OCI-LY7 (cell line): ENCODE measurements around the gene CELF4. TPM values are rescaled to one million over a fixed set of nuclear protein-coding genes. Genes with fewer than 3 reads are reported as not detected.

Source experiments
- BruUV-seq: library from RNA; stranded (reverse); fragments of 400-500 nt; replicated peaks from 2 replicates; lab custom pipeline; 2021; lab: Mats Ljungman, UMichigan
- CTCF ChIA-PET: fragments of 300-600 bp; sonication (Branson Sonifier 250); formaldehyde crosslinking; loops from one replicate; lab custom pipeline; 2022; ENCODE audit warnings: antibody characterized with exemption; ENCODE audit not compliant: unreplicated experiment; lab: Charles Lee
- POLR2A ChIA-PET: fragments of 300-600 bp; sonication (Branson Sonifier 250); formaldehyde crosslinking; loops from one replicate; lab custom pipeline; 2022; ENCODE audit warnings: antibody characterized with exemption; lab: Charles Lee
- DNase-seq: peaks from one replicate; pipeline ENCODE4 v3.0.0-alpha.2; 2015; ENCODE audit warnings: low spot score
- H2AFZ ChIP-seq: fragments of 200-600 bp; sonication (generic), shearing (Covaris generic); 2 replicates; pipeline ENCODE4 v1.6.1; 2014; ENCODE audit warnings: mild to moderate bottlenecking, antibody characterized with exemption, low read length, moderate library complexity
- H3K27ac ChIP-seq: fragments of 200-600 bp; sonication (generic); 2 replicates; pipeline ENCODE4 v1.5.1; 2014; ENCODE audit warnings: mixed run types, low read depth, mild to moderate bottlenecking, moderate library complexity, low read length, inconsistent platforms; ENCODE audit not compliant: poor library complexity, severe bottlenecking
- H3K36me3 ChIP-seq: fragments of 200-600 bp; sonication (generic); 2 replicates; pipeline ENCODE4 v1.6.1; 2014; ENCODE audit warnings: mild to moderate bottlenecking, antibody characterized with exemption, low read length, moderate library complexity, mixed read lengths; ENCODE audit not compliant: insufficient read depth
- H3K4me1 ChIP-seq: fragments of 200-600 bp; sonication (generic); 2 replicates; pipeline ENCODE4 v1.5.1; 2014; ENCODE audit warnings: mild to moderate bottlenecking, low read length; ENCODE audit not compliant: insufficient read depth, poor library complexity, severe bottlenecking
- H3K4me2 ChIP-seq: fragments of 200-600 bp; sonication (generic); 2 replicates; pipeline ENCODE4 v1.6.1; 2014; ENCODE audit warnings: mild to moderate bottlenecking, low read length
- H3K4me3 ChIP-seq: fragments of 200-600 bp; sonication (generic); 2 replicates; pipeline ENCODE4 v1.5.1; 2014; ENCODE audit warnings: mild to moderate bottlenecking, low read depth, low read length; ENCODE audit not compliant: poor library complexity, severe bottlenecking
- H3K79me2 ChIP-seq: fragments of 200-600 bp; sonication (generic); 2 replicates; pipeline ENCODE4 v1.6.1; 2016; ENCODE audit warnings: low read depth, mild to moderate bottlenecking, low read length, moderate library complexity, mixed read lengths; ENCODE audit not compliant: insufficient read depth
- H3K9me2 ChIP-seq: fragments of 200-600 bp; sonication (generic); 2 replicates; pipeline ENCODE4 v1.6.1; 2016; ENCODE audit warnings: mild to moderate bottlenecking, low read length, mixed read lengths; ENCODE audit not compliant: insufficient read depth
- H3K9me3 ChIP-seq: fragments of 200-600 bp; sonication (generic); 2 replicates; pipeline ENCODE4 v1.6.1; 2014; ENCODE audit warnings: mild to moderate bottlenecking, mixed run types, low read length, mixed read lengths
- H4K20me1 ChIP-seq: fragments of 200-600 bp; sonication (generic); 2 replicates; pipeline ENCODE4 v1.6.1; 2014; ENCODE audit warnings: mild to moderate bottlenecking, antibody characterized with exemption, low read length, moderate library complexity, mixed read lengths; ENCODE audit not compliant: insufficient read depth
- CTCF ChIP-seq: fragments of 200-600 bp; sonication (generic); conservative IDR thresholded peaks from 2 replicates; pipeline ENCODE4 v1.5.1; 2014; ENCODE audit warnings: mild to moderate bottlenecking, antibody characterized with exemption, low read length, moderate library complexity, mixed read lengths
- EZH2phosphoT487 ChIP-seq: fragments of 200-600 bp; sonication (generic); IDR thresholded peaks from 2 replicates; pipeline ENCODE4 v1.6.1; 2018; ENCODE audit warnings: low read depth, borderline replicate concordance, mild to moderate bottlenecking, mixed run types, antibody characterized with exemption, low read length, moderate library complexity, mixed read lengths
- intact Hi-C: fragments of 100-400 bp; cut with micrococcal nuclease; formaldehyde crosslinking; loops from one replicate; pipeline ENCODE4 v1.10.0; 2022; ENCODE audit not compliant: unreplicated experiment
- total RNA-seq, 2 experiments: library from RNA; depleted of rRNA in 1 of 2; stranded (reverse); fragments of >200 nt in 1 of 2; shearing (Covaris generic) in 1 of 2; gene quantifications; 2 replicates each; pipeline ENCODE4 v1.2.3, GENCODE V29; 2014 to 2022

Gene CELF4
- total RNA-seq, 2 experiments from 2014 or later: not detected

DNA sequence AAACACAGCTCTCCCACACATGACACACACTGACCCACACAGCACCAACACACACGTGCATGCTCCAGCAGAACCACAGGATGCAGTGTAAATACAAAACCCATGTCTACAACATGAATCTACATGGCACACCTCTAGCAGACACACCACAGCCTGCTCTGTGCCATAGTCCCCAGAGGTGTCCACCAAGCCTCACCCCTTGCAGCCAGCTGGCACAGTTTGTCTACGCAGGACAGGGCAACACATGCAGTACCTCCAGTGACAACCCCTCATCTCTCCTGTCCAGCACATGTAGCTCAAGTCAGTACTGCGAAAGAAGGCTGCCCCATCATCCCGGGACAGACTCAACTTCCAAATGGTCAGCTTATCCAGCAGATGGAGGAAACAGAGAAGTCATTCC, 18.9 kb downstream of the CELF4 start:
- no peak for DNase-seq
- TF ChIP-seq CTCF (no peak), EZH2phosphoT487 (no peak)
- Histone ChIP-seq H3K79me2 (no peaks in the 10 kb centered on the region), H3K9me3 (no peaks in the 10 kb centered on the region), H4K20me1 (no peaks in the 10 kb centered on the region), H3K27ac (no peak overlapping the region), H3K36me3 (no peaks in the 10 kb centered on the region), H3K4me2 (no peak overlapping the region), H3K4me3 (no peak overlapping the region), H3K9me2 (no peaks in the 10 kb centered on the region), H2AFZ (no peak overlapping the region), H3K4me1 (no peaks in the 10 kb centered on the region)
- BruUV-seq: no TSS peak
- ChIA-PET POLR2A (interaction anchor here (0.7 kb wide), 1 partner anchor 616 kb away, joined by 3 read pairs; no protein-coding TSS in a partner anchor), CTCF (no interaction called here)
- intact Hi-C loops: no loop called here

GRCh38 chr18:37546272-37546537, 19.4 kb downstream of the CELF4 start:
- Histone ChIP-seq H3K4me3 (no peak overlapping the region), H3K9me3 (no peaks in the 10 kb centered on the region), H3K4me2 (no peak overlapping the region), H4K20me1 (no peaks in the 10 kb centered on the region), H2AFZ (no peak overlapping the region), H3K9me2 (no peaks in the 10 kb centered on the region), H3K79me2 (no peaks in the 10 kb centered on the region), H3K27ac (no peak overlapping the region), H3K36me3 (no peaks in the 10 kb centered on the region), H3K4me1 (no peaks in the 10 kb centered on the region)
- no TSS peak for BruUV-seq
- TF ChIP-seq CTCF: no peak
- no peak for TF ChIP-seq EZH2phosphoT487
- ChIA-PET CTCF (no interaction called here), POLR2A (interaction anchor here (0.7 kb wide), 1 partner anchor 616 kb away, joined by 3 read pairs; no protein-coding TSS in a partner anchor)
- intact Hi-C loops: no loop called here
- no peak for DNase-seq

GRCh38 chr18:37545461-37546271, 19.9 kb downstream of the CELF4 start:
- H3K27ac ChIP-seq: no peak overlapping the region
- CTCF ChIA-PET: no interaction called here
- TF ChIP-seq CTCF (no peak), EZH2phosphoT487 (no peak)
- H3K79me2 ChIP-seq: no peaks in the 10 kb centered on the region
- no peaks in the 10 kb centered on the region for H3K9me2 ChIP-seq
- DNase-seq: no peak
- no peak overlapping the region for H3K4me3 ChIP-seq
- no peaks in the 10 kb centered on the region for H3K9me3 ChIP-seq
- H3K4me1 ChIP-seq: no peaks in the 10 kb centered on the region
- no peaks in the 10 kb centered on the region for H3K36me3 ChIP-seq
- POLR2A ChIA-PET: interaction anchor here (0.5 to 0.7 kb wide), 2 partner anchors 596 to 615 kb away, joined by 3 to 5 read pairs; no protein-coding TSS in a partner anchor
- no peaks in the 10 kb centered on the region for H4K20me1 ChIP-seq
- H2AFZ ChIP-seq: no peak overlapping the region
- intact Hi-C loops: no loop called here
- H3K4me2 ChIP-seq: no peak overlapping the region
- no TSS peak for BruUV-seq
